Upper lobe of left lung (tissue), 6 donors: ENCODE data around the gene SNAPIN. TPM values are rescaled to one million over a fixed set of nuclear protein-coding genes. Genes with fewer than 3 reads are reported as not detected.
"Not testable (repeated sequence)": the region's sequence is repeated elsewhere in the genome, so short reads cannot be mapped to it uniquely, and the experiment has no call there.

ENCODE experiments used
- ATAC-seq, 2 donors: fragments of 200-7000 bp; cut with Tn5 transposase; one replicate each; pipeline ENCODE4 v1.9.1; 2022; ENCODE audit warnings: mild to moderate bottlenecking in 2 of 2, moderate library complexity in 2 of 2; ENCODE audit not compliant: low FRiP score in 2 of 2
- DNase-seq, 2 donors: peaks; one replicate each; pipeline ENCODE4 v3.0.0-alpha.2; 2019 to 2020
- H3K27ac ChIP-seq, 4 donors: fragments of 200-600 bp; sonication (generic); one replicate each; pipeline ENCODE4 v1.5.1; 2016 to 2019
- H3K27me3 ChIP-seq, 4 donors: fragments of 200-600 bp; sonication (generic); one replicate each; pipeline ENCODE4 v1.5.1; 2017 to 2019
- H3K36me3 ChIP-seq, 4 donors: fragments of 200-600 bp; sonication (generic); one replicate each; pipeline ENCODE4 v1.5.1; 2016 to 2019
- H3K4me1 ChIP-seq, 4 donors: fragments of 200-600 bp; sonication (generic); one replicate each; pipeline ENCODE4 v1.5.1; 2018 to 2019
- H3K4me3 ChIP-seq, 4 donors: fragments of 200-600 bp; sonication (generic); one replicate each; pipeline ENCODE4 v1.5.1; 2017 to 2019; ENCODE audit warnings: mild to moderate bottlenecking in 2 of 4, moderate library complexity in 1 of 4
- H3K9me3 ChIP-seq, 4 donors: fragments of 200-600 bp; sonication (generic); one replicate each; pipeline ENCODE4 v1.5.1; 2018 to 2019
- CTCF ChIP-seq, 6 experiments: fragments of 450-650 bp in 4 of 6; fragments of 200-600 bp in 2 of 6; sonication (generic) in 2 of 6; IDR thresholded peaks; one replicate each; pipeline ENCODE4 v1.5.1; 2016 to 2019; ENCODE audit warnings: antibody characterized with exemption in 6 of 6
- EP300 ChIP-seq, 4 donors: sonication (generic); formaldehyde crosslinking; IDR thresholded peaks; one replicate each; pipeline ENCODE4 v1.5.1; 2017; ENCODE audit warnings: antibody characterized with exemption in 4 of 4, control low read depth in 2 of 4
- POLR2A ChIP-seq, 4 donors: fragments of 450-650 bp; IDR thresholded peaks; one replicate each; pipeline ENCODE4 v1.5.1; 2016 to 2017; ENCODE audit warnings: antibody characterized with exemption in 4 of 4, mild to moderate bottlenecking in 2 of 4
- POLR2AphosphoS5 ChIP-seq, 2 donors: sonication (generic); formaldehyde crosslinking; IDR thresholded peaks; one replicate each; pipeline ENCODE4 v1.5.1; 2017; ENCODE audit warnings: antibody characterized with exemption in 2 of 2
- WGBS, 2 donors: methylation state at CpG; one replicate each; pipeline ENCODE4 v1.1.5; 2017 to 2018; 5-methylcytosine and 5-hydroxymethylcytosine counted together
- total RNA-seq, 6 donors: library from RNA; depleted of rRNA in 4 of 6; stranded (reverse); fragments of >200 nt in 4 of 6; gene quantifications; one replicate each; pipeline versions ENCODE4 v1.1.0 to v1.2.1, GENCODE V29; 2016 to 2021
- donor health status: DM: no; HTN: no; CAD: no; lungs with moderate emphysema.
- donor health status: DM: no; HTN: yes; CAD: no; lungs with severe emphysema.

Gene SNAPIN
- total RNA-seq, 6 donors from 2014 or later = 13.5 to 44.4 (median 35.2) TPM

- Histone ChIP-seq H3K27me3 (no peaks in the 10 kb centered on the region), H3K36me3 (peaks cover 57 to 84% (median 78%) of the 10 kb centered on the region in 4 donors), H3K4me3 (no peak overlapping the region), H3K9me3 (no peaks in the 10 kb centered on the region), H3K27ac (no peak overlapping the region), H3K4me1 (peaks cover 27 to 54% (median 38%) of the 10 kb centered on the region in 4 donors)
- TF ChIP-seq CTCF (IDR thresholded peaks at IDR 0.05) (no peak), POLR2A (IDR thresholded peaks at IDR 0.05) (no peak), POLR2AphosphoS5 (IDR thresholded peaks at IDR 0.05) (no peak), EP300 (IDR thresholded peaks at IDR 0.05) (no peak)
- DNase-seq (no peak), ATAC-seq (no peak)
- 87 to 88% methylated on average over 3 of the region's 3 CpGs for WGBS, 2 donors
Measured at GRCh38 chr1:153639280-153639679, 19.2 kb upstream of the SNAPIN start.

GRCh38 chr1:153640213-153640612 lies 18.3 kb upstream of the SNAPIN start:
- DNase-seq, H3K27me3 ChIP-seq, H3K4me3 ChIP-seq, ATAC-seq, H3K9me3 ChIP-seq: not testable (repeated sequence)
- Histone ChIP-seq H3K36me3 (peaks cover 59 to 93% (median 85%) of the 10 kb centered on the region in 4 donors), H3K27ac (peak overlapping the region in 1 of 4 donors; percentile 12), H3K4me1 (peaks cover 25 to 47% (median 33%) of the 10 kb centered on the region in 4 donors)
- WGBS, 2 donors = 75 to 81% methylated on average over 5 of the region's 5 CpGs

- Histone ChIP-seq H3K9me3 (no peaks in the 10 kb centered on the region), H3K27me3 (no peaks in the 10 kb centered on the region), H3K4me1 (peaks cover 18 to 40% (median 28%) of the 10 kb centered on the region in 4 donors), H3K4me3 (no peak overlapping the region), H3K36me3 (peaks cover 66 to 100% (median 90%) of the 10 kb centered on the region in 4 donors), H3K27ac (no peak overlapping the region)
- ATAC-seq (no peak), DNase-seq (no peak)
- WGBS, 2 donors = 64 to 65% methylated on average over 6 of the region's 6 CpGs
- TF ChIP-seq CTCF (IDR thresholded peaks at IDR 0.05) (no peak), EP300 (IDR thresholded peaks at IDR 0.05) (no peak), POLR2AphosphoS5 (IDR thresholded peaks at IDR 0.05) (no peak), POLR2A (IDR thresholded peaks at IDR 0.05) (no peak)
Measured at GRCh38 chr1:153640861-153641260, 17.6 kb upstream of the SNAPIN start.

- H3K27me3 ChIP-seq = no peaks in the 10 kb centered on the region
- H3K4me3 ChIP-seq = no peak overlapping the region
- DNase-seq (no peak), ATAC-seq (no peak)
- H3K4me1 ChIP-seq = peaks cover 7 to 38% (median 22%) of the 10 kb centered on the region in 4 donors
- peaks cover 57 to 100% (median 84%) of the 10 kb centered on the region in 4 donors for H3K36me3 ChIP-seq
- no peak for TF ChIP-seq EP300 (IDR thresholded peaks at IDR 0.05)
- no peak overlapping the region for H3K27ac ChIP-seq
- 85 to 88% methylated on average over 11 of the region's 11 CpGs for WGBS, 2 donors
- no peaks in the 10 kb centered on the region for H3K9me3 ChIP-seq
Measured at GRCh38 chr1:153642161-153642560, 16.3 kb upstream of the SNAPIN start.

- H3K9me3 ChIP-seq = no peaks in the 10 kb centered on the region
- ATAC-seq = no peak
- no peak for DNase-seq
- 95 to 97% methylated on average over 11 of the region's 11 CpGs for WGBS, 2 donors
- H3K36me3 ChIP-seq = peaks cover 49 to 91% (median 75%) of the 10 kb centered on the region in 4 donors
- H3K27ac ChIP-seq = no peak overlapping the region
- H3K4me1 ChIP-seq = peaks cover 8 to 39% (median 23%) of the 10 kb centered on the region in 4 donors
- TF ChIP-seq CTCF (IDR thresholded peaks at IDR 0.05) (no peak), POLR2A (IDR thresholded peaks at IDR 0.05) (no peak), EP300 (IDR thresholded peaks at IDR 0.05) (no peak), POLR2AphosphoS5 (IDR thresholded peaks at IDR 0.05) (no peak)
- H3K4me3 ChIP-seq = no peak overlapping the region
- no peaks in the 10 kb centered on the region for H3K27me3 ChIP-seq
Measured at GRCh38 chr1:153643100-153643499, 15.4 kb upstream of the SNAPIN start.

- peaks cover 42 to 84% (median 68%) of the 10 kb centered on the region in 4 donors for H3K36me3 ChIP-seq
- no peak overlapping the region for H3K27ac ChIP-seq
- no peaks in the 10 kb centered on the region for H3K9me3 ChIP-seq
- DNase-seq = no peak
- H3K27me3 ChIP-seq = no peaks in the 10 kb centered on the region
- no peak for ATAC-seq
- peaks cover 8 to 39% (median 23%) of the 10 kb centered on the region in 4 donors for H3K4me1 ChIP-seq
- TF ChIP-seq CTCF (IDR thresholded peaks at IDR 0.05) (no peak), POLR2A (IDR thresholded peaks at IDR 0.05) (no peak), POLR2AphosphoS5 (IDR thresholded peaks at IDR 0.05) (no peak), EP300 (IDR thresholded peaks at IDR 0.05) (no peak)
- H3K4me3 ChIP-seq = no peak overlapping the region
Measured at GRCh38 chr1:153643816-153644215, 14.7 kb upstream of the SNAPIN start.
